Mesangial cell (primary cell): ENCODE data around the gene CCNI. TPM values are rescaled to one million over a fixed set of nuclear protein-coding genes. Genes with fewer than 3 reads are reported as not detected.

ENCODE experiments used
- total RNA-seq: library from RNA; depleted of rRNA; stranded (reverse); fragments of >200 nt; gene quantifications from 2 replicates; pipeline ENCODE4 v1.2.3, GENCODE V29; 2015

The CCNI gene
- 127 and 233 TPM in 2 replicates for total RNA-seq

GRCh38 chr4:77075869-77076799 is at the start of gene CCNI:
CCNI (minus strand) TSS chr4:77075989; CDS start chr4:77066362, 9,627 bp downstream.

Other genes starting within 250 kb of the CCNI start
- gene SOWAHB, start 177.8 kb downstream of the CCNI start, total RNA-seq = 0.81 and 3.8 TPM in 2 replicates
- 82.5 and 95.3 TPM in 2 replicates for gene SEPTIN11, start 126.2 kb downstream of the CCNI start, total RNA-seq
- 8.8 and 17.2 TPM in 2 replicates for gene CCNG2, start 81.2 kb upstream of the CCNI start, total RNA-seq